ENCODE data around the gene RALGAPA2.

Gene RALGAPA2

GRCh38 chr20:20627471-20627870 lies 85.0 kb downstream of the RALGAPA2 start:
- DNase-seq (ENCODE audit: low read depth), result no peak
- no peak overlapping the region for H3K4me3 ChIP-seq (ENCODE audit: low read depth, low read length)
- TF ChIP-seq CTCF (IDR thresholded peaks at IDR 0.05; ENCODE audit: low read depth, low read length) (no peak), MYC (IDR thresholded peaks at IDR 0.05; ENCODE audit: low read depth, low read length) (no peak), MAX (IDR thresholded peaks at IDR 0.05; ENCODE audit: low read depth, low read length) (no peak), POLR2A (IDR thresholded peaks at IDR 0.05; ENCODE audit: extremely low read depth, insufficient read length) (no peak)

GRCh38 chr20:20624914-20625313 lies 87.5 kb downstream of the RALGAPA2 start:
- H3K4me3 ChIP-seq (ENCODE audit: low read depth, low read length), result no peak overlapping the region
- no peak for TF ChIP-seq MYC (IDR thresholded peaks at IDR 0.05; ENCODE audit: low read depth, low read length)
- no peak for TF ChIP-seq MAX (IDR thresholded peaks at IDR 0.05; ENCODE audit: low read depth, low read length)
- TF ChIP-seq POLR2A (IDR thresholded peaks at IDR 0.05; ENCODE audit: extremely low read depth, insufficient read length), result no peak
- TF ChIP-seq CTCF (IDR thresholded peaks at IDR 0.05; ENCODE audit: low read depth, low read length), result no peak
- DNase-seq (ENCODE audit: low read depth), result no peak

GRCh38 chr20:20621195-20621594 lies 91.2 kb downstream of the RALGAPA2 start:
- H3K4me3 ChIP-seq (ENCODE audit: low read depth, low read length), result no peak overlapping the region
- DNase-seq (ENCODE audit: low read depth), result no peak
- TF ChIP-seq CTCF (IDR thresholded peaks at IDR 0.05; ENCODE audit: low read depth, low read length) (no peak), POLR2A (IDR thresholded peaks at IDR 0.05; ENCODE audit: extremely low read depth, insufficient read length) (no peak), MAX (IDR thresholded peaks at IDR 0.05; ENCODE audit: low read depth, low read length) (no peak), MYC (IDR thresholded peaks at IDR 0.05; ENCODE audit: low read depth, low read length) (no peak)

GRCh38 chr20:20614391-20614790 lies 98.1 kb downstream of the RALGAPA2 start:
- TF ChIP-seq CTCF (IDR thresholded peaks at IDR 0.05; ENCODE audit: low read depth, low read length) (no peak), POLR2A (IDR thresholded peaks at IDR 0.05; ENCODE audit: extremely low read depth, insufficient read length) (no peak), MAX (IDR thresholded peaks at IDR 0.05; ENCODE audit: low read depth, low read length) (no peak), MYC (IDR thresholded peaks at IDR 0.05; ENCODE audit: low read depth, low read length) (no peak)
- no peak overlapping the region for H3K4me3 ChIP-seq (ENCODE audit: low read depth, low read length)
- DNase-seq (ENCODE audit: low read depth), result no peak

GRCh38 chr20:20612251-20612650 lies 100.2 kb downstream of the RALGAPA2 start:
- no peak for TF ChIP-seq CTCF (IDR thresholded peaks at IDR 0.05; ENCODE audit: low read depth, low read length)
- TF ChIP-seq MYC (IDR thresholded peaks at IDR 0.05; ENCODE audit: low read depth, low read length), result no peak
- TF ChIP-seq POLR2A (IDR thresholded peaks at IDR 0.05; ENCODE audit: extremely low read depth, insufficient read length), result no peak
- no peak for TF ChIP-seq MAX (IDR thresholded peaks at IDR 0.05; ENCODE audit: low read depth, low read length)
- no peak overlapping the region for H3K4me3 ChIP-seq (ENCODE audit: low read depth, low read length)
- DNase-seq (ENCODE audit: low read depth), result no peak

GRCh38 chr20:20611167-20611566 lies 101.3 kb downstream of the RALGAPA2 start:
- TF ChIP-seq POLR2A (IDR thresholded peaks at IDR 0.05; ENCODE audit: extremely low read depth, insufficient read length), result no peak
- TF ChIP-seq MYC (IDR thresholded peaks at IDR 0.05; ENCODE audit: low read depth, low read length), result no peak
- TF ChIP-seq MAX (IDR thresholded peaks at IDR 0.05; ENCODE audit: low read depth, low read length), result no peak
- TF ChIP-seq CTCF (IDR thresholded peaks at IDR 0.05; ENCODE audit: low read depth, low read length), result no peak
- no peak for DNase-seq (ENCODE audit: low read depth)

More at GRCh38 chr20:20611167-20611566, 101.3 kb downstream of the RALGAPA2 start:
- H3K4me3 ChIP-seq (ENCODE audit: low read depth, low read length), result no peak overlapping the region
